ENCODE results near the gene PHF21B.

- TF ChIP-seq, protein P1, sequence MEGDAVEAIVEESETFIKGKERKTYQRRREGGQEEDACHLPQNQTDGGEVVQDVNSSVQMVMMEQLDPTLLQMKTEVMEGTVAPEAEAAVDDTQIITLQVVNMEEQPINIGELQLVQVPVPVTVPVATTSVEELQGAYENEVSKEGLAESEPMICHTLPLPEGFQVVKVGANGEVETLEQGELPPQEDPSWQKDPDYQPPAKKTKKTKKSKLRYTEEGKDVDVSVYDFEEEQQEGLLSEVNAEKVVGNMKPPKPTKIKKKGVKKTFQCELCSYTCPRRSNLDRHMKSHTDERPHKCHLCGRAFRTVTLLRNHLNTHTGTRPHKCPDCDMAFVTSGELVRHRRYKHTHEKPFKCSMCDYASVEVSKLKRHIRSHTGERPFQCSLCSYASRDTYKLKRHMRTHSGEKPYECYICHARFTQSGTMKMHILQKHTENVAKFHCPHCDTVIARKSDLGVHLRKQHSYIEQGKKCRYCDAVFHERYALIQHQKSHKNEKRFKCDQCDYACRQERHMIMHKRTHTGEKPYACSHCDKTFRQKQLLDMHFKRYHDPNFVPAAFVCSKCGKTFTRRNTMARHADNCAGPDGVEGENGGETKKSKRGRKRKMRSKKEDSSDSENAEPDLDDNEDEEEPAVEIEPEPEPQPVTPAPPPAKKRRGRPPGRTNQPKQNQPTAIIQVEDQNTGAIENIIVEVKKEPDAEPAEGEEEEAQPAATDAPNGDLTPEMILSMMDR (IDR thresholded peaks at IDR 0.05; ENCODE audit: low read length) = no peak
- no peak for TF ChIP-seq EZH2 (IDR thresholded peaks at IDR 0.05; ENCODE audit: borderline replicate concordance, low read length)
Observed at GRCh38 chr22:44845191-44845590, 164.6 kb downstream of the PHF21B start.
